ENCODE data around the gene TAX1BP3.

Gene TAX1BP3

GRCh38 chr17:3635474-3636153 is 32.8 kb downstream of the TAX1BP3 start (continued):
- no peak for TF ChIP-seq ZNF280D (tag by site-specific recombination; IDR thresholded peaks at IDR 0.05)
- TF ChIP-seq SP3 (tag by site-specific recombination; IDR thresholded peaks at IDR 0.05), result no peak
- TF ChIP-seq ZNF513 (tag by site-specific recombination; IDR thresholded peaks at IDR 0.05), result no peak
- peak; percentile 95 for TF ChIP-seq ZBTB48 (tag by site-specific recombination; IDR thresholded peaks at IDR 0.05)
- 0 out of 2 replicates have a peak, but pooled peaks have one; percentile 8 for TF ChIP-seq ZFHX2 (tag by site-specific recombination; conservative IDR thresholded peaks at IDR 0.05)
- no peak for TF ChIP-seq ZNF133 (tag by site-specific recombination; IDR thresholded peaks at IDR 0.05)
- TF ChIP-seq ZNF184 (tag by site-specific recombination; IDR thresholded peaks at IDR 0.05), result no peak
- no peak for TF ChIP-seq WT1 (tag by site-specific recombination; IDR thresholded peaks at IDR 0.05)
- no peak for TF ChIP-seq ZSCAN30 (tag by site-specific recombination; IDR thresholded peaks at IDR 0.05)
- no peak for TF ChIP-seq ZNF544 (tag by site-specific recombination; IDR thresholded peaks at IDR 0.05)
- peak; percentile 94 for TF ChIP-seq GLIS2 (tag by site-specific recombination; IDR thresholded peaks at IDR 0.05)
- no peak for TF ChIP-seq ZNF623 (tag by site-specific recombination; IDR thresholded peaks at IDR 0.05)
- no peak for TF ChIP-seq TRIM28 (IDR thresholded peaks at IDR 0.05; ENCODE audit: borderline replicate concordance, low read length)
- no peak for TF ChIP-seq KLF8 (tag by site-specific recombination; IDR thresholded peaks at IDR 0.05)
- no peak for TF ChIP-seq OVOL3 (tag by site-specific recombination; IDR thresholded peaks at IDR 0.05)
- TF ChIP-seq ZNF510 (tag by site-specific recombination; IDR thresholded peaks at IDR 0.05; ENCODE audit: insufficient replicate concordance), result no peak
- no peak for TF ChIP-seq ZNF571 (tag by site-specific recombination; IDR thresholded peaks at IDR 0.05)
- TF ChIP-seq ZNF518A (tag by site-specific recombination; conservative IDR thresholded peaks at IDR 0.05; ENCODE audit: low read depth), result no peak
- no peak for TF ChIP-seq PBX3 (CRISPR knock-in tag; IDR thresholded peaks at IDR 0.05)
- TF ChIP-seq BCL11A (tag by site-specific recombination; IDR thresholded peaks at IDR 0.05; ENCODE audit: low read depth), result 0 out of 2 replicates have a peak, but pooled peaks have one; percentile 16
- peak; percentile 12; the same call in 1 of the 2 replicates for TF ChIP-seq CTCF (tag by site-specific recombination; IDR thresholded peaks at IDR 0.05)
- peak; percentile 42; the same call in 1 of the 2 replicates for TF ChIP-seq ZNF76 (tag by site-specific recombination; IDR thresholded peaks at IDR 0.05; ENCODE audit: borderline replicate concordance, low read depth)
- TF ChIP-seq ZNF266 (tag by site-specific recombination; IDR thresholded peaks at IDR 0.05; ENCODE audit: low read depth), result no peak
- no peak for TF ChIP-seq ZBTB1 (tag by site-specific recombination; IDR thresholded peaks at IDR 0.05)
- TF ChIP-seq ZNF239 (tag by site-specific recombination; IDR thresholded peaks at IDR 0.05), result no peak
- TF ChIP-seq ZSCAN5A (tag by site-specific recombination; IDR thresholded peaks at IDR 0.05), result 0 out of 2 replicates have a peak, but pooled peaks have one; percentile 54

Measured in HEK293 (cell line).